22Rv1 (cell line): ENCODE results near the gene PTPRQ.
A peak's percentile ranks its signal among the peaks of the same experiment; 100 is the strongest.

Experiments used
- ZFX ChIP-seq: fragments of 450-650 bp; IDR thresholded peaks from 2 replicates; pipeline ENCODE4 v1.6.1; 2017; ENCODE audit warnings: antibody characterized with exemption, borderline replicate concordance
- TF ChIP-seq, protein P1 (sequence below): fragments of 450-650 bp; IDR thresholded peaks from 2 replicates; pipeline ENCODE4 v1.5.1; 2017; ENCODE audit warnings: mild to moderate bottlenecking

DNA sequence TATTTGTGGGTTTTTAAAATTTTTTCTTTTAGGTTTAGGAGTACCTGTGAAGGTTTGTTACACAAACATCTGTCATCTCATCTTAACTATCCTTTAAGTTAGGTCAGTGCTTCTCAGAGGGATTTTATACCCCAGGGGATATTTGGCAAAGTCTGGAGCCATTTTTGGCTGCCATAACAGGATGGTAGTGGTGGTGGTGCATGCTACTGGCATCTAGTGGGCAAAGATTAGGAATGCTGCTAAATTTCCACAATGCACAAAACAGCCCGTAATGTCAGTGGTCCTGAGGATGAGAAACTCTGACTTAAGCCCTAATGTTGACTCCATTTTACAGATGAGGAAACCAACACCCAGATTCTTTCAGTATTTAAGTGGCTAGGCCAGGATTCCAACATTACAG is 178.2 kb downstream of the PTPRQ start:
- TF ChIP-seq, protein P1, sequence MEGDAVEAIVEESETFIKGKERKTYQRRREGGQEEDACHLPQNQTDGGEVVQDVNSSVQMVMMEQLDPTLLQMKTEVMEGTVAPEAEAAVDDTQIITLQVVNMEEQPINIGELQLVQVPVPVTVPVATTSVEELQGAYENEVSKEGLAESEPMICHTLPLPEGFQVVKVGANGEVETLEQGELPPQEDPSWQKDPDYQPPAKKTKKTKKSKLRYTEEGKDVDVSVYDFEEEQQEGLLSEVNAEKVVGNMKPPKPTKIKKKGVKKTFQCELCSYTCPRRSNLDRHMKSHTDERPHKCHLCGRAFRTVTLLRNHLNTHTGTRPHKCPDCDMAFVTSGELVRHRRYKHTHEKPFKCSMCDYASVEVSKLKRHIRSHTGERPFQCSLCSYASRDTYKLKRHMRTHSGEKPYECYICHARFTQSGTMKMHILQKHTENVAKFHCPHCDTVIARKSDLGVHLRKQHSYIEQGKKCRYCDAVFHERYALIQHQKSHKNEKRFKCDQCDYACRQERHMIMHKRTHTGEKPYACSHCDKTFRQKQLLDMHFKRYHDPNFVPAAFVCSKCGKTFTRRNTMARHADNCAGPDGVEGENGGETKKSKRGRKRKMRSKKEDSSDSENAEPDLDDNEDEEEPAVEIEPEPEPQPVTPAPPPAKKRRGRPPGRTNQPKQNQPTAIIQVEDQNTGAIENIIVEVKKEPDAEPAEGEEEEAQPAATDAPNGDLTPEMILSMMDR = peak; percentile 77
- TF ChIP-seq ZFX = no peak
